ELR (cell line): Measurements from ENCODE around the gene XPO1.
"Not testable (repeated sequence)": the region's sequence is repeated elsewhere in the genome, so short reads cannot be mapped to it uniquely, and the experiment has no call there.

ENCODE experiments used
- DNase-seq: peaks from one replicate; pipeline ENCODE4 v3.0.0-alpha.2; 2015; ENCODE audit warnings: low read depth

XPO1 gene

GRCh38 chr2:61536180-61536571, 2.0 kb downstream of the XPO1 start:
- DNase-seq: peak; percentile 31

- peak; percentile 26 for DNase-seq
Observed at GRCh38 chr2:61535449-61535848, 2.7 kb downstream of the XPO1 start.

- peak; percentile 13 for DNase-seq
Observed at GRCh38 chr2:61534926-61535325, 3.2 kb downstream of the XPO1 start.

GRCh38 chr2:61530749-61531148, 7.4 kb downstream of the XPO1 start:
- DNase-seq: no peak

- no peak for DNase-seq
Observed at GRCh38 chr2:61529944-61530735, 8.0 kb downstream of the XPO1 start.

- no peak for DNase-seq
Observed at GRCh38 chr2:61520261-61520660, 17.9 kb downstream of the XPO1 start.

GRCh38 chr2:61512768-61513398, 25.3 kb downstream of the XPO1 start:
- DNase-seq: no peak

GRCh38 chr2:61510674-61511671, 27.2 kb downstream of the XPO1 start:
- DNase-seq: no peak

- no peak for DNase-seq
Observed at GRCh38 chr2:61504949-61505348, 33.2 kb downstream of the XPO1 start.

- no peak for DNase-seq
Observed at GRCh38 chr2:61499060-61499459, 39.1 kb downstream of the XPO1 start.

- DNase-seq: peak; percentile 25
Observed at GRCh38 chr2:61493523-61493942, 44.6 kb downstream of the XPO1 start.

- DNase-seq: no peak
Observed at GRCh38 chr2:61492476-61492875, 45.7 kb downstream of the XPO1 start.

GRCh38 chr2:61485281-61485680, 52.9 kb downstream of the XPO1 start:
- no peak for DNase-seq

GRCh38 chr2:61478086-61478485, 60.1 kb downstream of the XPO1 start:
- DNase-seq: no peak

- not testable (repeated sequence) for DNase-seq
Observed at GRCh38 chr2:61476929-61477589, 61.1 kb downstream of the XPO1 start.

GRCh38 chr2:61471905-61472805, 66.0 kb downstream of the XPO1 start:
- peak; percentile 52 for DNase-seq

- peak; percentile 95 for DNase-seq
Observed at GRCh38 chr2:61470965-61471904, 66.9 kb downstream of the XPO1 start, which contains the start of gene USP34. USP34 (minus strand) TSS chr2:61471087; CDS start chr2:61470692, 395 bp downstream.

GRCh38 chr2:61470122-61470951, 67.8 kb downstream of the XPO1 start:
- DNase-seq: peak; percentile 83
